ENCODE results near the gene ZBTB42. TPM values are rescaled to one million over a fixed set of nuclear protein-coding genes. Genes with fewer than 3 reads are reported as not detected.
A peak's percentile ranks its signal among the peaks of the same experiment; 100 is the strongest.

Gene ZBTB42
- total and polyA plus RNA-seq, 2 of the 13 experiments (the other 11 are each of a cell fraction or from before 2014, with no cell fraction given): 2.8 to 4.2 TPM

GRCh38 chr14:104756477-104757237, 44.2 kb upstream of the ZBTB42 start (continued):
- TF ChIP-seq MXI1 (IDR thresholded peaks at IDR 0.05; ENCODE audit: borderline replicate concordance, low read depth, low read length) (no peak), YEATS2 (CRISPR knock-in tag; IDR thresholded peaks at IDR 0.05; ENCODE audit: borderline replicate concordance) (no peak), SYNCRIP (IDR thresholded peaks at IDR 0.05; ENCODE audit: insufficient read depth, low read depth, low read length) (no peak), SCMH1 (CRISPR knock-in tag; IDR thresholded peaks at IDR 0.05; ENCODE audit: borderline replicate concordance) (no peak), FOXP1 (IDR thresholded peaks at IDR 0.05) (no peak), FOXP1 (CRISPR knock-in tag; IDR thresholded peaks at IDR 0.05) (no peak), MYNN (CRISPR knock-in tag; IDR thresholded peaks at IDR 0.05; ENCODE audit: low read depth) (no peak), ZNF607 (CRISPR knock-in tag; IDR thresholded peaks at IDR 0.05; ENCODE audit: borderline replicate concordance) (no peak), ZNF326 (CRISPR knock-in tag; IDR thresholded peaks at IDR 0.05; ENCODE audit: borderline replicate concordance) (no peak), KDM4B (CRISPR knock-in tag; IDR thresholded peaks at IDR 0.05) (no peak), TMF1 (CRISPR knock-in tag; IDR thresholded peaks at IDR 0.05; ENCODE audit: low read depth) (0 out of 2 replicates have a peak, but pooled peaks have one; percentile 43), BCL3 (CRISPR knock-in tag; IDR thresholded peaks at IDR 0.05) (no peak), HNRNPK (IDR thresholded peaks at IDR 0.05; ENCODE audit: low read depth, low read length, poor library complexity, severe bottlenecking) (no peak), EZH2 (conservative IDR thresholded peaks at IDR 0.05; ENCODE audit: low read depth, low read length) (no peak), KDM2A (CRISPR knock-in tag; IDR thresholded peaks at IDR 0.05; ENCODE audit: borderline replicate concordance, low read depth) (no peak), ZNF615 (CRISPR knock-in tag; IDR thresholded peaks at IDR 0.05; ENCODE audit: borderline replicate concordance) (no peak), MAF1 (CRISPR knock-in tag; IDR thresholded peaks at IDR 0.05; ENCODE audit: borderline replicate concordance) (no peak), ZBTB34 (CRISPR knock-in tag; IDR thresholded peaks at IDR 0.05) (no peak), HDAC6 (IDR thresholded peaks at IDR 0.05; ENCODE audit: low read depth, low read length) (no peak), NR3C1 (CRISPR knock-in tag; IDR thresholded peaks at IDR 0.05) (no peak), ZSCAN21 (CRISPR knock-in tag; IDR thresholded peaks at IDR 0.05; ENCODE audit: borderline replicate concordance) (peak; percentile 42; the same call in 1 of the 2 replicates), ZNF317 (CRISPR knock-in tag; IDR thresholded peaks at IDR 0.05) (no peak), ZNF20 (CRISPR knock-in tag; IDR thresholded peaks at IDR 0.05) (no peak), NCOR1 (IDR thresholded peaks at IDR 0.05; ENCODE audit: borderline replicate concordance, low read length) (no peak)
- TF ChIP-seq, protein P1, sequence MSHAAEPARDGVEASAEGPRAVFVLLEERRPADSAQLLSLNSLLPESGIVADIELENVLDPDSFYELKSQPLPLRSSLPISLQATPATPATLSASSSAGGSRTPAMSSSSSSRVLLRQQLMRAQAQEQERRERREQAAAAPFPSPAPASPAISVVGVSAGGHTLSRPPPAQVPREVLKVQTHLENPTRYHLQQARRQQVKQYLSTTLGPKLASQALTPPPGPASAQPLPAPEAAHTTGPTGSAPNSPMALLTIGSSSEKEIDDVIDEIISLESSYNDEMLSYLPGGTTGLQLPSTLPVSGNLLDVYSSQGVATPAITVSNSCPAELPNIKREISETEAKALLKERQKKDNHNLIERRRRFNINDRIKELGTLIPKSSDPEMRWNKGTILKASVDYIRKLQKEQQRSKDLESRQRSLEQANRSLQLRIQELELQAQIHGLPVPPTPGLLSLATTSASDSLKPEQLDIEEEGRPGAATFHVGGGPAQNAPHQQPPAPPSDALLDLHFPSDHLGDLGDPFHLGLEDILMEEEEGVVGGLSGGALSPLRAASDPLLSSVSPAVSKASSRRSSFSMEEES (CRISPR knock-in tag; IDR thresholded peaks at IDR 0.05): no peak
- TF ChIP-seq, protein P2, sequence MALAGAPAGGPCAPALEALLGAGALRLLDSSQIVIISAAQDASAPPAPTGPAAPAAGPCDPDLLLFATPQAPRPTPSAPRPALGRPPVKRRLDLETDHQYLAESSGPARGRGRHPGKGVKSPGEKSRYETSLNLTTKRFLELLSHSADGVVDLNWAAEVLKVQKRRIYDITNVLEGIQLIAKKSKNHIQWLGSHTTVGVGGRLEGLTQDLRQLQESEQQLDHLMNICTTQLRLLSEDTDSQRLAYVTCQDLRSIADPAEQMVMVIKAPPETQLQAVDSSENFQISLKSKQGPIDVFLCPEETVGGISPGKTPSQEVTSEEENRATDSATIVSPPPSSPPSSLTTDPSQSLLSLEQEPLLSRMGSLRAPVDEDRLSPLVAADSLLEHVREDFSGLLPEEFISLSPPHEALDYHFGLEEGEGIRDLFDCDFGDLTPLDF (CRISPR knock-in tag; IDR thresholded peaks at IDR 0.05): no peak

Measured in HepG2 (cell line).